IPS DF 4.7 (cell line): Measurements from ENCODE around the gene MMP11.
"Not testable (repeated sequence)": the region's sequence is repeated elsewhere in the genome, so short reads cannot be mapped to it uniquely, and the experiment has no call there.

Experiments
- DNase-seq: peaks from one replicate; pipeline ENCODE4 v3.0.0-alpha.2; 2013; ENCODE audit warnings: low spot score; ENCODE audit errors: extremely low read depth

Gene MMP11, protein sequence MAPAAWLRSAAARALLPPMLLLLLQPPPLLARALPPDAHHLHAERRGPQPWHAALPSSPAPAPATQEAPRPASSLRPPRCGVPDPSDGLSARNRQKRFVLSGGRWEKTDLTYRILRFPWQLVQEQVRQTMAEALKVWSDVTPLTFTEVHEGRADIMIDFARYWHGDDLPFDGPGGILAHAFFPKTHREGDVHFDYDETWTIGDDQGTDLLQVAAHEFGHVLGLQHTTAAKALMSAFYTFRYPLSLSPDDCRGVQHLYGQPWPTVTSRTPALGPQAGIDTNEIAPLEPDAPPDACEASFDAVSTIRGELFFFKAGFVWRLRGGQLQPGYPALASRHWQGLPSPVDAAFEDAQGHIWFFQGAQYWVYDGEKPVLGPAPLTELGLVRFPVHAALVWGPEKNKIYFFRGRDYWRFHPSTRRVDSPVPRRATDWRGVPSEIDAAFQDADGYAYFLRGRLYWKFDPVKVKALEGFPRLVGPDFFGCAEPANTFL

DNA sequence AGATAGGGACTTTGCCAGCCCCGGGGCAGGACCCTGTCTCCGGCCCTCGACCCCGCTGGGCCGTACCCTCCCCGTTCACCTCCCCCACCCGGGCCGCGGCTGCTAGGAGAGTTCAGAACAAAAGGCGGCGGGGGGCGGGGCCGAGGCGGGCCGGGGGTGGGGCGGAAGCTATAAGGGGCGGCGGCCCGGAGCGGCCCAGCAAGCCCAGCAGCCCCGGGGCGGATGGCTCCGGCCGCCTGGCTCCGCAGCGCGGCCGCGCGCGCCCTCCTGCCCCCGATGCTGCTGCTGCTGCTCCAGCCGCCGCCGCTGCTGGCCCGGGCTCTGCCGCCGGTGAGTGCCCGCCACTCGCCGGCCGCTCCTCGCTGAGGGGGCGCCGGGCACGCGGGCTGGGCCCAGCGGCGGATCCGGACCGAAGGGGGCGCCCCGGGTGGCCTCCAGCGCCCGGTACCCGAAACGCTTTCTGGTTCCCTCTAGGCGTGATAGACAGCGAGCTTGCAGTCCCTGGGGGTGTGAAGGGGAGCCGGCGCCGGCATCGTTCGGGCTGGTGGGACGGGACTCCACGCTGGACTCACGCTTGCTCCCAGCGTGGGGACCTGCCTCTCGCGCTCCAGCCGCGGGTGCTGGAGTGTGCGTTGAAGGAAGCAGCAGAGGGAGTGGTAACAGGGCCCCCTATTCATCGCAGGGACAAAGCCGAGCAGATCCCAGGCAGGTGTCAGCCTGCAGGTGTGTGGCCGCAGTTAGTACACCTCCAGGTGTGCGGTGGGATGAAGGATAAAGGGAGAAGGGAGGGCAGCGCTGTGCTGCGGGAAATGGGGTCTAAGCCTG lies at the start of gene MMP11:
MMP11 (plus strand) TSS at position 201 of the 825 bp plus-strand sequence; CDS start at position 223, 22 bp downstream.
- no peak for DNase-seq

- DNase-seq: not testable (repeated sequence)
Observed at GRCh38 chr22:23728108-23728507, 44.5 kb upstream of the MMP11 start.

DNA sequence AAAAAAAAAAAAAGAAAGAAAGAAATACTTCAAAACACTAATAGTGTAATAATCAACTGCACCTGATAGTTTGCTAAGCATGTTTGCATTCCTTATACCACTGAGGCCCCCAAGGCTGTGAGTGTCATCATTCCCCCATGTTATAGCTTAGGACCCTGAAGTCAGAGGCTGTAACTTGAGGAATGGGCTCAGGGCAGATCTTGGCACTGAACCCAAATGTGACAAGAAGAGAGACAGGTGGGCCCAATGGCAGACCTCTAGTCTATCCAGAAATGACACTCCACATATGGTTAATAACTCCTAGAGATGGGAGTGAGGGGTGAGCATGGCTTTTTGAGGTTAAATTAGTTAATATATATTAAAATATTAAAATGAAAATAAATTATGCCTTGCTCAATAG lies 35.0 kb upstream of the MMP11 start:
- DNase-seq: no peak

DNA sequence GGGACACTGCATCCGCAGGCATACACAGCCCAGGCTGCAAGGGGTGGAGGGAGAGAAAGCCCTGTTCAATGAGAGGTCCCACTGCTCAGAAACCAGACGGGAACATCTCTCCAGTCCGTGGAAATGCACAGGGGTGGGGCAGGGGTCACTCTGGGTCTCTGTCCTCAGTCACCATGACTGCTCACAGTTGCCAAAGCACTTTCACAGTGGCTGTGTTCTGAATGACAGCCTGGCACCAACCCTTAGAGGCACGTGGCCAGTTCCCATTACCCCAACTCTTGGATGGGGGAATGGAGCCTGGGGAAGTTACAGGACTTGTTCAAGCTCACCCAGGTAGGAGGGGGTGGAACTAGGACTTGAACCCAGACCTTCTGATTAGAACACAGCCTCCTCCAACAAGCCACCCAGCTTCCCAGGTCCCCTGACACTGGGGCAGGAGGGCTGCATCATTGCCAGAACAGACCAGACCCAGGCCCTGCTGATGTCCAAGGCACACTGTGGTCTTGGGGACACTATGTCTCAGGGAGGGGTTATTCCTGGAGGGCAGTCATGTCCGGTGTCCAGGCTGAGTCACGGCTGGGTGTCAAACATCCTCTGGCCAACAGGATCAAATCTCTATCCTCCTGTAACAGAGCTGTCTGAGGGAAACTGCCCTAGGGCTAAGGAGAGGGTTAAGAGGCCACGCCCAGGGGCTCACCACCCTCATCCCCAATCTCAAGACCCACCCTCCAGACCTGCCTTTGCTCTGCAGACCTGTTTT lies 30.0 kb upstream of the MMP11 start:
- no peak for DNase-seq

- DNase-seq: no peak
Observed at GRCh38 chr22:23743303-23743705, 29.3 kb upstream of the MMP11 start.

DNA sequence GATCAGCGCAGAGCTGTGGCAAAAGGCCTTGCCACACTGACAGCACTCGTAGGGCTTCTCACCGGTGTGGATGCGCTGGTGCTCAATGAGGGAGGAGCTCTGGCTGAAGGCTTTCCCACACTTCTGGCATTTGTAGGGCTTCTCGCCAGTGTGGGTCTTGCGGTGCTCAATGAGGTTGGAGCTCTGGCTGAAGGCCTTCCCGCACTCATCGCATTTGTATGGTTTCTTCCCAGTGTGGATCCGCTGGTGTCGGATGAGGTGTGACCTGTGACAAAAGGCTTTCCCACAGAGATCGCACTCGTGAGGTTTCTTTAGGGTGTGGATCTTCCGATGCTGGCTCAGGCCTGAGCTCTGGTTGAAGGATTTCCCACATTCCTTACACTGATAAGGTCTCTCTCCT lies 28.6 kb upstream of the MMP11 start:
- DNase-seq: no peak

DNA sequence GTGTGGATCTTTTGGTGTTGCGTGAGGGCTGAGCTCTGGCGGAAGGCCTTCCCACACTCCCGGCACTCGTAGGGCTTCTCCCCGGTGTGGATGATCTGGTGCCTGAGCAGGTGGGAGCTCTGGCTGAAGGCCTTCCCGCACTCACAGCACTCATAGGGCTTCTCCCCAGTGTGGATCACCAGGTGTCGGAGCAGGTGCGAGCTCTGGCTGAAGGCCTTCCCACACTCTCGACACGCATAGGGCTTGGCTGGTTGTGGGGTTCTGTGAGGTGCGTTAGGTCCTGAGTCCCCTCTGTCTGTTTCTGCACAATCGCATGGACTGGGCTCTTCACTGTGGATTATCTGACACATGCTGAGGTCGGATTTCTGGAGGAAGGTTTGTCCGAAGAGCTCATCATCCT lies 28.2 kb upstream of the MMP11 start:
- DNase-seq: no peak

- no peak for DNase-seq
Observed at GRCh38 chr22:23745791-23746190, 26.9 kb upstream of the MMP11 start.

- no peak for DNase-seq
Observed at GRCh38 chr22:23749841-23750301, 22.8 kb upstream of the MMP11 start.

DNA sequence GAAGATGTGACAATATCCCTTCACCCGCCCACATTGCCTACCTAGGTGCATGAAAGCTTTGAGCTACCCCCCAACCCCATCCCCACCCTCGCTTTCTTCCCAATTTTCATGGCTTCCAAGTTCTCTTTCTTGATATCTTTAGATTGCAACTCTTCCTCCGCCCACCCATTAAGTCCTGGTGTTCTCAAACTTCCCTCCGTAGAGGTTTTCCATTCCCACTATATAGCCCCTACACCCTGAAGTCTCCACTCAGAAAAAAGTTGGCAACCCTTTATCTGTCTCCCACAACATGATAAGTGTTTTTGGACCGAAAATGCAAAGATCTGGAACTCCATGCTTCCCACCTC lies 22.3 kb upstream of the MMP11 start:
- no peak for DNase-seq

- DNase-seq: no peak
Observed at GRCh38 chr22:23750714-23751440, 21.8 kb upstream of the MMP11 start, which contains the start of gene ZNF70. Gene ZNF70, minus strand, starts transcription at chr22:23751112. Its CDS starts 5,972 bp downstream, at chr22:23745140.

DNA sequence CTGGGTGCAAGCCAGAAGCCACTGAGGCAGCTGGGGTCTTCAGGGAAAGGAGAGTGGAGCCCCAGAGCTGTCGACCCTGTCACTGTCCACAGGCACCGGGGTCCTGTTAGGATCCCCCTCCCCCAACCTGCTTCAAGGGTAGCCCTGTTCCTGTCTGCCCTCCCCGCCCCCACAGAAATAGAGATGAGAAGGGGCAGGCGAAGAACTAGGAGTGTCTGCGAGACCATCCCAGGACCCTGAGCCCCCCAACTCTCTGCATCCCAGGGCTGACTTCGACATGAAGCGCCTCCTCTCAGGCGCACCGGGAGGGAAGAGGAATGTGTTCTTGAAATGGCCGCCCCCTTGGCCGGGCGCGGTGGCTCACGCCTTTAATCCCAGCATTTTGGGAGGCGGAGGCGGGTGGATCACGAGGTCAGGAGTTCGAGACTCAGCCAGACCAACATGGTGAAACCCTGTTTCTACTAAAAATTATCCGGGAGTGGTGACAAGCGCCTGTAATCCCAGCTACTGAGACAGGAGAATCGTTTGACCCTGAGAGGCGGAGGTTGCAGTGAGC lies 21.1 kb upstream of the MMP11 start:
- DNase-seq: no peak

- DNase-seq: no peak
Observed at GRCh38 chr22:23752090-23752691, 20.5 kb upstream of the MMP11 start.

GRCh38 chr22:23752750-23753149 lies 19.9 kb upstream of the MMP11 start:
- DNase-seq: no peak

- DNase-seq: no peak
Observed at GRCh38 chr22:23753385-23753784, 19.3 kb upstream of the MMP11 start.

GRCh38 chr22:23754220-23754919 lies 18.3 kb upstream of the MMP11 start, which contains the start of gene VPREB3:
Gene VPREB3, minus strand, starts transcription at chr22:23754425. Its CDS starts 62 bp downstream, at chr22:23754363.
- no peak for DNase-seq

DNA sequence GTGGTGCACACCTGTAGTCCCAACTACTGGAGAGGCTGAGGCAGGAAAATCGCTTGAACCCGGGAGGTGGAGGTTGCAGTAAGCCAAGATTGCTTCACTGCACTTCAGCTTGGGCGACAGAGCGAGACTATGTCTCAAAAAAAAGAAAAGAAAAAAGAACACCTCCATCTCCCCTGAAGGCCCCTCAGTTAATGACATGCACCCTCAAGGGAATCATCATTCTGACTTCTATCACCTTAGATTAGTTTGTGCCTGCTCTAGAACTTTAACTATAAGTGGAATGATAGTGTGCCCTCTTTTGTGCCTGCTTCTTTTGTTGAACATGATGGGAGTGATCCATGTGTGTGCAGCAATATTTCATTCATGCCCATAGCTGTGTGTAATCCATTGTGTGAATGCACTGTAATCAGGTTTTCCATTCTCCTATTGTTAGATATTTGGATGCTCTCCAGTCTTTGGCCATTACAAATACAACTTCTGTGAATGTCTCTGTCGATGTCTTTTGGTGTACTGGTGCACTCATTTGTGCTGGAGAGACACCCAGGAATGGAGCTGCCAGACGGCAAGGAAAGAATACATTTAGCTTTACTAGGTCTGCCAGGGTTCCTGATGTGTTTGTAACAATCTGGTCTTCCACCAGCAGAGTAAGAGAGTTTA lies 17.5 kb upstream of the MMP11 start:
- DNase-seq: no peak

DNA sequence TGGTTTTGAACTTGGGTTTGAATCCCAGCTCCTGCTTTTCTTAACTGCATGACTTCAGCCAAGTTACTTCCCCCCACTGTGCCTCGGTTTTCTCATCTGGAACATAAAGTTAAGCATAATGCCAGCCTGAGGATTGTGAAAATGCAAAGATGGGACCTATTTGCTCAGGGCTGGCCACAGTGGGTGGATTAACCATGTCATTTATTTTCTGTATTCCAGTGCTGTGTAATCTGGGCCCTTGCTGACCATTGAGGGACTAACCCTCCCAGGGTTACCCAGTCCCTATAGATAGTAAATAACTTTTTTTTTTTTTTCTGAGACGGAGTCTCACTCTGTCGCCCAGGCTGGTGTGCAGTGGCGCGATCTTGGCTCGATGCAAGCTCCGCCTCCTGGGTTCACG lies 16.9 kb upstream of the MMP11 start:
- DNase-seq: no peak

DNA sequence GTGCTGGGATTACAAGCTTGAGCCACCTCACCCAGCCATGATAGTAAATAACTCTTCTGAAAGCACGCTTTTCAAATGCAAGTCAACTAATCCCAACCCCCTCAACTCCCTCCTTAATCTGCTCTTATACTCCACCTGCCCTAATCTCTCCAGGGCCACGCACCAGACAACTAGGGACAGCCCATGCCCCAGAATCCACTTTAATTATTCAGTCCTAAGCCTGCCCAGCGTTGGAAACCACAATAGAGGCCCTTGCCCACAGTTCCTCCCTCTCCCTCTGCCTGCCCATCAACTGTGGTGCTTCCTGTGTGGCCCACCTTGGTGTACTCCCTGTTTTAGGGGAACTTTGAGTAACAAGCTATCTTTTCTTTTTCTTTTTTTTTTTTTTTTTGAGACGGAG lies 15.8 kb upstream of the MMP11 start:
- DNase-seq: no peak
